GM12874 (cell line): Measurements from ENCODE around the gene DMGDH.

ENCODE experiments used
- TF ChIP-seq, protein P1 (sequence below): IDR thresholded peaks from 2 replicates; pipeline ENCODE4 v1.5.1; 2011; ENCODE audit warnings: low read depth, mild to moderate bottlenecking, control low read depth, low read length, moderate library complexity; ENCODE audit not compliant: insufficient read depth

Gene DMGDH

DNA sequence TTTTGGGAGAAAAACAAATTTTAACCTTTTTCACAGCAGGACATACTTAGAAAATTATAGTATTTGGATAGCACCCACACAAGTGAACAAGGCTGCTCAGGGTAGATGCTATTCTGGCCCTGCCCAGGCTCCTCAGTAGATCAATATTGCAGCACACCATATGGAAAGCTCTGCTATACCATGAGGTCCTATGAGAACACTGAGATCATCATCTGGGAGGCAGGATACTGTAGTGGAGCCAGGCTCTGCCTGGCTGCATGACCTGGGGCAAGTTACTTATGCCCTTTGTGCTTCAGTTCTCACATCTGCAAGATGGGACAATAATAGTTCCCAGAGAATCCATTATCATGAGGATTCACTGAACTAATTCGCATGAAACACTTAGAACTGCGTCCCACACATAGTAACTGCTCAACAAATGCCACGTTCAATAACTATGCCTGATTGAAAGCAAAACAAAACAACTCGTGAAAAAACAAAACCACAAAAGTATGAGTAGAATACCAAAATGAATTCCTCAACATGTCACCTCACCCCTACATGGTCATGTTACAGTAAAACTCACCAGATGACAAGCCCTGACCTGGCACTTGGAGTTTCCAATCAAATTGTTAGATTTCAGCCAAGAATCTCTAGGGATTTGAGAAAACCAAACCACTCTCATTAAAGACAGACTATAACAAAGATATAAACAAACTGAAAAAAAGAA, 116.2 kb downstream of the DMGDH start:
- TF ChIP-seq, protein P1, sequence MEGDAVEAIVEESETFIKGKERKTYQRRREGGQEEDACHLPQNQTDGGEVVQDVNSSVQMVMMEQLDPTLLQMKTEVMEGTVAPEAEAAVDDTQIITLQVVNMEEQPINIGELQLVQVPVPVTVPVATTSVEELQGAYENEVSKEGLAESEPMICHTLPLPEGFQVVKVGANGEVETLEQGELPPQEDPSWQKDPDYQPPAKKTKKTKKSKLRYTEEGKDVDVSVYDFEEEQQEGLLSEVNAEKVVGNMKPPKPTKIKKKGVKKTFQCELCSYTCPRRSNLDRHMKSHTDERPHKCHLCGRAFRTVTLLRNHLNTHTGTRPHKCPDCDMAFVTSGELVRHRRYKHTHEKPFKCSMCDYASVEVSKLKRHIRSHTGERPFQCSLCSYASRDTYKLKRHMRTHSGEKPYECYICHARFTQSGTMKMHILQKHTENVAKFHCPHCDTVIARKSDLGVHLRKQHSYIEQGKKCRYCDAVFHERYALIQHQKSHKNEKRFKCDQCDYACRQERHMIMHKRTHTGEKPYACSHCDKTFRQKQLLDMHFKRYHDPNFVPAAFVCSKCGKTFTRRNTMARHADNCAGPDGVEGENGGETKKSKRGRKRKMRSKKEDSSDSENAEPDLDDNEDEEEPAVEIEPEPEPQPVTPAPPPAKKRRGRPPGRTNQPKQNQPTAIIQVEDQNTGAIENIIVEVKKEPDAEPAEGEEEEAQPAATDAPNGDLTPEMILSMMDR = no peak
